A673 (cell line): ENCODE measurements around the gene NDUFB2.

Experiments
- EZH2 ChIP-seq: fragments of 200-600 bp; sonication (generic); IDR thresholded peaks from 2 replicates; pipeline ENCODE4 v1.6.1; 2017; ENCODE audit warnings: borderline replicate concordance, low read depth, mild to moderate bottlenecking, mixed read lengths, antibody characterized with exemption, low read length; ENCODE audit not compliant: poor library complexity, severe bottlenecking
- TF ChIP-seq, protein P1 (sequence below): fragments of 300-800, 200-600 bp; sonication (generic); conservative IDR thresholded peaks from 2 replicates; pipeline ENCODE4 v1.5.1; 2017; ENCODE audit warnings: low read depth, mild to moderate bottlenecking, antibody characterized with exemption, low read length, moderate library complexity, mixed read lengths

- TF ChIP-seq, protein P1, sequence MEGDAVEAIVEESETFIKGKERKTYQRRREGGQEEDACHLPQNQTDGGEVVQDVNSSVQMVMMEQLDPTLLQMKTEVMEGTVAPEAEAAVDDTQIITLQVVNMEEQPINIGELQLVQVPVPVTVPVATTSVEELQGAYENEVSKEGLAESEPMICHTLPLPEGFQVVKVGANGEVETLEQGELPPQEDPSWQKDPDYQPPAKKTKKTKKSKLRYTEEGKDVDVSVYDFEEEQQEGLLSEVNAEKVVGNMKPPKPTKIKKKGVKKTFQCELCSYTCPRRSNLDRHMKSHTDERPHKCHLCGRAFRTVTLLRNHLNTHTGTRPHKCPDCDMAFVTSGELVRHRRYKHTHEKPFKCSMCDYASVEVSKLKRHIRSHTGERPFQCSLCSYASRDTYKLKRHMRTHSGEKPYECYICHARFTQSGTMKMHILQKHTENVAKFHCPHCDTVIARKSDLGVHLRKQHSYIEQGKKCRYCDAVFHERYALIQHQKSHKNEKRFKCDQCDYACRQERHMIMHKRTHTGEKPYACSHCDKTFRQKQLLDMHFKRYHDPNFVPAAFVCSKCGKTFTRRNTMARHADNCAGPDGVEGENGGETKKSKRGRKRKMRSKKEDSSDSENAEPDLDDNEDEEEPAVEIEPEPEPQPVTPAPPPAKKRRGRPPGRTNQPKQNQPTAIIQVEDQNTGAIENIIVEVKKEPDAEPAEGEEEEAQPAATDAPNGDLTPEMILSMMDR, result no peak
- no peak for TF ChIP-seq EZH2
Observed at GRCh38 chr7:140681766-140682165, 14.7 kb upstream of the NDUFB2 start.
